ENCODE measurements around the gene TRPM1.

TRPM1 gene

DNA sequence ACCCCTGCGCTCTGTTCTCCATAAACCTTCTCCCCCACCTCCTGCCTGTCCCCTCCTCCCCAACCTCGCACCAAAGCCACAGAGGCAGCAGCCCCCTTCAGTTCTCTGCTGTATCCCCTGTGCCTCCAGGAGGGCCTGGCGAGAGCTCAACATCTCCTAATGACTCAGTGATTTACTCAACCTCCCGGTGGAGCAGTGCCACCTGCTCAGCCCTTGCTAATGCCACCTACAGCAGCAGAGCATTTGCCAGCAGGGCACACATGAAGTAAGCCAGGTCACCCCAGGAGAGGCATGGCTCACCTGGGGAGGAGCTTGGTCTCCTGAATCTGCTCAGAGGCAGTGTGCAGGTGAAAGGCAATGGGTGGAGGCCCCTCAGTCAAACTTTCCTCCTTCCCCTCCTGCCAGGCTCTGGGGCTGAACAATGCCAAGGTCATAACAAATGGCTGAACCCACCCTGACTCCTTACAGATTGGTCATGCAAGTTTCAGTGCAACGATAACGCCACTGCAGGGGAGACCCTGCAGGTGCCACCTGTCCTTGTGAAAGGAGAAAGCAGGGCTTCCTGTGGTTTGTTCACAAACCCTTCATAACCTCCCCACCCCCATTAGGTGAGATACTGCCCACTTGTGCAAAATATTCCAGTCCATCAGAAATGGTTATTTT, 19.8 kb downstream of the TRPM1 start:
- no peak for DNase-seq

- DNase-seq = no peak
Measured at GRCh38 chr15:31081056-31081455, 20.5 kb downstream of the TRPM1 start.

GRCh38 chr15:31080591-31081014, 20.9 kb downstream of the TRPM1 start:
- DNase-seq = no peak

- no peak for DNase-seq
Measured at GRCh38 chr15:31079519-31079918, 22.0 kb downstream of the TRPM1 start.

GRCh38 chr15:31078471-31078870, 23.1 kb downstream of the TRPM1 start:
- no peak for DNase-seq

- DNase-seq = no peak
Measured at GRCh38 chr15:31077941-31078340, 23.6 kb downstream of the TRPM1 start.

DNA sequence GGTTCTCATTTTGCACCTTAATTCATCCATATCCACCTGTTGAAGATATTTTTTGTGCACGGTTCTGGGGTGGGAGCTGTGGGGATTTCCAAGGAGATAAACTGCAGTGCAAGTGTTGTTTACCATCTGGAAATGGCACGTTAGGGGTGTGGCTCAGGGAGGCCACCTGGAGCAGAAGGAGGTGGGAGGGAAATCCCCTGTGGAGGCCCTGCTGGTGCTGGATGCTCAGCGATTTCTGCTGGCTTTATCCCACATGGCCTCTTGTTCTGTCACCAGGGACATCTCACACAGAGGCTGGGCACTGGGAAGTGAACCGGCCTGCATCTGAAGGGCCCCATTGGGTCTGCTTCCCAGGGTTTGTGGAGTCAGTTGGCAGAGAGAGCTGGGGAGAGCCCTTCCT, 24.3 kb downstream of the TRPM1 start:
- no peak for DNase-seq

- DNase-seq = no peak
Measured at GRCh38 chr15:31074321-31074720, 27.2 kb downstream of the TRPM1 start.

DNA sequence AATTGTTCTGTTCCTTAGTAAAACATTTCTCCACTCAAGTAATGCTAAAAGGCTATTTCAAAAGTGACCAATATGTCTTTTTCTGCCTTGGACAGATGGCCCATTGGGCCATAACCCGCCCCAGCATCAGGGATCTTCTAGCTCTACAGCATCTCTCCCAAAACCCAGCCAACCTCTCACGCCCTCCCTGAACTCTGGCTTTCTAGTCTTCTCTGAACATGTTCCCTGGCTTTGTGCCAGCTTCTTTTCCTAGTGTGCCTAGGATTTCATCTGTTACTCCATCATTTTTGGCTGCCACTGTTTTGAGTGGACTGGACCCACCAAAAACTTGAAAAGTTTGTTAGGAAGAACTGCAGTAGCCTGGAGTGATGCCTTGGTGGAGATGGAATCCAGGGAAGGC, 30.7 kb downstream of the TRPM1 start:
- no peak for DNase-seq

DNA sequence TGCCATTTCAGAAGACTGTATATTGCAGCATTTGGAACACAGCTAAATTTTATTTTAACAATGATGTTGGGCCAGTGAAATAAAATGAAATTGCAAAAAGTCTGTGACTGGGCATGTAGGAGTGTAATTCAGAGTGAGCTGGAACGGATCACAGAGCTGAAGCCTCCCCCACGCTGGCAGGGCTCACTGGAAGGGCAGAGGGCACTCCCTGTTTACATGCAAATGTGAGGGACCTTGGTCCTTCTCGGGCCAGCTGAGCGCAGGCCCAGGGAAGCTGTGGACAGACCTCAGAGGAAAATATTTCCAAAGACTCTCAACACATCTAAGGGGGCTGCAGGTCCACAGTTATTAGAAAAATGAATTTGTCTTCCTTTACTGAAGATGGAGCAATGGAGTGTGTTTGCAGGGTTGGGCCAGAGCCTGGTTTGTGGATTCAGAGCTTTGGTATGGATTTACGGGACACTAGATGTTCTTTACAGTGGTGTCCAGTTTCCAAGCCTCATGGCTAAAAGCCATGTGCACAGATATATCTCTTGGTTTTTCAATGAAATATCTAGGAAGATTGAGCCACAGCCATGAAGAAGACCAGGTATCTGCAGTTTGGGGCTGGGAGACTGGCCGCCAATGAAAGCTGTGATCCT, 32.0 kb downstream of the TRPM1 start:
- DNase-seq = no peak

- DNase-seq = no peak
Measured at GRCh38 chr15:31067890-31068603, 33.5 kb downstream of the TRPM1 start.

GRCh38 chr15:31065824-31066223, 35.7 kb downstream of the TRPM1 start:
- DNase-seq = no peak

GRCh38 chr15:31062911-31063310, 38.6 kb downstream of the TRPM1 start:
- no peak for DNase-seq

DNA sequence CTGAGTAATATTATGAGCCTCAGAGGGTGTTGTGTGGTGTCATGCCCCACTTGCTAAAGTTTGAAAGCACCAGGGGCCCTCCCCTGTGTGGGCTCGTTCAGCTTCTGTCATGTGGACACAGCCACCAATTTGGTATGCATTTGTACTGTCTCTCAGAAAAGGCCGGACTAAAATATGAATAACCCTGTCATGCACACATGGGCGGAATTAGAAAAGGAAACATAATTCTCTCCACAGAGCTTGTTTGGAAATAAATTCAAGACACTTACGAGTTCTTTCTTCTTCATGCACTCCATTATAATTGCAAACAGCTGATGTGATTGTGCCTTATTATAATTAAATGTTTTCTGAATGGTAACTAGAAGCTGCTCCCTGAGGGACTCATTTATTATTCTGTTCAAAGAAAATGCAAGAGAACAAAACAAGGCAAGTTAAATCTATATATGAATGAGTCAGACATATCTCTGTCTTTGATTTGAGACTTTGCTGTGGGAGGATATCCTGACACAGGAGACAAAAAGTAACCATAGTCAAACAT, 39.1 kb downstream of the TRPM1 start:
- no peak for DNase-seq

DNA sequence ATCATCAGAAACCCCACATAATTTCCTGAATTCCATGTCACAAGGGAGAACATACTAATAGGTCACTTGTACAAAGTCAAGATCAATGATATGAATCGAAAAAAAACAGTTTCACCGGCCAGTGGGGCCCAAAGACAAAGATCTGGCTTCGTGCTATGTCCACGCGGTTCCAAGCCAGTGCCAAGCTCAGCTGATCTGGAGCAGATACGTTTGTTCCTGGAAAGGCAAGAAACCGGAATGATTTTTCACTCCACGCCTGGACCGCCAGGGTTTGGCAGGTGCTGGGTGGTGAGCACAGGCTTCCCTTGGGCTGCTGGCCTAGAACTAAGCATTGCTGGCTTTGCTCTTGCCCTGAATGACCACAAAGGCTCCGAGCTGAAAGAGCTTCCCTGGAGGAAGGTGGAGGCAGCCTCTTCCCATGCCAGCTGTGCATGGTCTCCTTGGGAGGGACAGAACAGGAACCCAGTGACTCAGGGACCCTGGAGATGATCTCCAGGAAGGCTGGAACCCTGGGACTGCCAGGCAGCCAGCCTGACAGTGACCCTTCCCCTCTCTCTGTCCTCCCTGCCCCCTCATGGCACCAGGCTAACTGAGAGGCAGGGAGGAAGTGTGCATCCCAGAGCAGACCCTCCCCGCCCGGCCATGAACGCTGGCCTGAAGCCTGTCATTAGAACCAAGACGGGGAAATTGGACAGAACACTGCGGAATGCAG, 40.9 kb downstream of the TRPM1 start:
- DNase-seq = no peak

DNA sequence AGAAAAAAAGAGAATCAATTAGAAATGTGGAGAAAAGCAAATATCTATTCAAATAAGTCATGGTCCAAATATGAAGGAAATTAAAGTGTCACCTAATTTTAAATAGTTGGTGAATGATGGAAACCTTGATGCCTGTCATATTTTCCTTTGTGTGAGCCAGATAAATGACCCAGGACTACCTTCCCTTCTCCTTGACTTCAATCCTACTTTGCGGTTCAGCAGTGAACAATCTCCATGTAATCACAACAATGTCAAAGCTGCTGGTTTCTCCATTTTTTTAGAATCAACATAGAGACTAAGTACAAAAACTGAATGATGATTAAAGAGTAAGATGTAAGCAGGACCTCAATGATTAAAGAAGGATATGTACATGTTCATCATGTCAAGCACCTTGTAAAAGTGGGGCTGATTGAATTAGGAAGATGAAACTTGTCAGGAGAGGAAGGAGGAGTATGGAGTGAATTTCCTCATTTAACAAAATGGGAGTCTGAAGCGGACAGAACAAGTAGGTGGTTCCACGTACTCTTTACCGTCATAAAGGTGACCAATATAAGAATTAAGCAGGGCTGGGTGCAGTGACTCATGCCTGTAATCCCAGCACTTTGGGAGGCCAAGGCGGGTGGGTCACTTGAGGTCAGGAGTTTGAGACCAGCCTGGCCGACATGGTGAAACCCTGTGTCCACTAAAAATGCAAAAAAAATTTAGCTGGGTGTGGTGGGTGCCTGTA, 43.1 kb downstream of the TRPM1 start:
- DNase-seq = no peak

DNA sequence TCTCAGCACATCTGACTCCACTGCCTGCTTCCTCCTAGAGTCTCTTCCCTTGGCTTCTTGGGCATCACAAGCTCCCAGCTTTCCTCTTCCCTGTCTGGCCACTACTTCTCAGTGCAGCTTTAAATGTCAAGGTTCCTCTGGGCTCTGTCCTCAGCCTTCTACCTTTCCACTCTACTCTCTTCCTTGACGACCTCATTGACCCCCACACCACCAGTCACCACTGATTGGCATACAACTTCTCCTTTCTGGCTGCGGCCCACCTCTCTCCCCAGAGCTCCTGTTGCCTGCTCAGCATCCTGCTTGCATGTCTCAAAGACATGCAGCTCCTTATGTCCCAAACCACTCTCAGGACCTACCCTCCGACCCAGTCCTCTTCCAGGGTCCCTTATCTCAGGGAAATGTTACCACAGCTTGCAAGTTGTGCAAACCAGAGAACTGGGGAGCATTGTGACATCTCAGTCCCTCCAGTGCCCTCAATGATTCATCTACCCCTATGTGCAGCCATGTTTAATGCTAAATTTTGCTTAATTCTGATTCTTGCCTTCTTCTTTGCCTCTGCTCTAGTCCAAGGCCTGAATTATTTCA, 49.9 kb downstream of the TRPM1 start:
- DNase-seq = no peak

DNA sequence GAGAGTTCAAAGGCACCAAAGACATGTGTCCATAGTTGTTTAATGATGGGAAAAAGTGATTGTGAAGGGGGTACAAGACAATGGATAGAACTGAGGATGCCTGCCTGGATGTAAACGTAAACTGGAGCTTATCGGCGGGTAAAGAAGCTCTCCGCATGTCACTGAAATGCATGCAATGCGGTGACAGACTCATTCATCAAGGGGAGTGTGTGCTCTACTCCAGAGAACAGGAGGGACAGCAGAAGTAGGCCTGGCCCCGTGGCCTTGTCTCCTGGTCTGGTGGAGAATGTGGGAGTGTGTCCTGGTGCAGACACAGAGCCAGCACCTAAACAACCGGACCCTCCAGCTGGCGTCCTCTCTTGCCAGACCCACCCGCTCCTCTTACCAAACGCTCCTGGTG, 50.6 kb downstream of the TRPM1 start:
- DNase-seq = no peak

GRCh38 chr15:31049682-31050615, 51.6 kb downstream of the TRPM1 start:
- no peak for DNase-seq

GRCh38 chr15:31049111-31049510, 52.4 kb downstream of the TRPM1 start:
- no peak for DNase-seq

- DNase-seq = no peak
Measured at GRCh38 chr15:31047437-31047836, 54.1 kb downstream of the TRPM1 start.
